ENCODE measurements around the gene SLC15A4.

The SLC15A4 gene

DNA sequence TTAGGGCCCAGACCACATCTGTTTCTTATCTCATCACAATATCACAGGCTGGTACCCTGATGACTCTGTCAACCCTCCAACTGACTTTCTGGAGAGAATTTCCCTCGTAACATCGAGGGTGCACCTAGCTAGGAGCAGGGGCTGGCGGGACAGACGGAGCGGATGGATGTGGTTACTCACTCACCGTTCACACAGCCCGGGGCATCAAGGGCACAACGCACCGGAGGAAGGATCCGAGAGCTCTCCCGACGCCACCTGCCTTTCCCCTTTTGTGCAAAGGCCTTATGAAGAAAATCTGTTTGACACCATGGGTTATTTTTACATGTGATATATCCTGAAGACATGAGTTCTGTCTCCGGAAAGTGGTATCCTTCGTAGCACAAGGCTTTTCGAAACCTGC is 31.4 kb downstream of the SLC15A4 start:
- no peak overlapping the region for H3K4me3 ChIP-seq (ENCODE audit: low read depth, low read length)
- no peak for TF ChIP-seq CTCF (IDR thresholded peaks at IDR 0.05; ENCODE audit: borderline replicate concordance, insufficient read depth, low read depth, low read length)

DNA sequence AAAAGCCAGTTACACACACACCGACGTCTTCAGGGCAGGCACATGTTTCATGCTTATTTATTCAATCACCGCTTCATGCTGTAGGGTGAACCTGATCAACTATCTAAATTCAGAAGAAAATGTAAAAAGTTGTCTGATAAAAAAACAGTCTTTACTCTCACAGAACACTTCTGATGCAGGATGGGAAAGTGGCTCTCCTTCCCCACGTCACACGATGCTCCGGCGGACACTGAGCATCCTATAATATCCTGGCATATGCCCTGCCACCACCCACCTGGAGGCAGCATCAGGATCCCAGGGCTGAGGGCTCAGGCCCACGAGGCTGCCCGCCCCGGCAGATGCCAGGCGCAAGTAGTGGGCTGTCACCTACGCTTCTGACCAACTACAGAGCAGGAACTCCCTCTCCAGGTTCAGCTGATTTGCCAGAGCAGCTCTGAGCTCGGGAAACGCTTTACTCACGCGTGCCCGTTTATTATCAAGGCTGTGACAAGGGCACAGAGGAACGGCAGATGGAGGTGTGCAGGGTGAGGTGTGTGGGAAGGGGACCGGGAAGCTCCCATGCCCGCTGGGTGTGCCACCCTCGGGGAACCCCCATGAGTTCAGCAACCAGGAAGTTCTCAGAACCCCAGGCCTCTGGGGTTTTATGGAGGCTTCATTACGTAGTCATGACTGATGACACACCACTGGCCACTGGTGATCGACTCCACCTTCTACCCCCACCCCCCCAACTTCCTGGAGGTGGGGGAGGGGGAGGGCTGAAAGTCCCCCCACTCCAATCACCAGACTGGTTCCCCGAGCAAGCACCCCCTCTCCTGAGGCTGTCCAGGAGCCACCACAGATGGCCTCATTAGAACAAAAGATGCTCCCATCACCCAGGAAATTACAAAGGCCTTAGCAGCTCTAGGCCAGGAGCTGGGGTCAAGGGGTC is 32.1 kb downstream of the SLC15A4 start:
- H3K4me3 ChIP-seq (ENCODE audit: low read depth, low read length), result no peak overlapping the region

GRCh38 chr12:128790653-128791373 is 32.9 kb downstream of the SLC15A4 start:
- TF ChIP-seq CTCF (IDR thresholded peaks at IDR 0.05; ENCODE audit: borderline replicate concordance, insufficient read depth, low read depth, low read length), result no peak
- no peak overlapping the region for H3K4me3 ChIP-seq (ENCODE audit: low read depth, low read length)

More for the DNA sequence above, 32.1 kb downstream of the SLC15A4 start:
- no peak for TF ChIP-seq CTCF (IDR thresholded peaks at IDR 0.05; ENCODE audit: borderline replicate concordance, insufficient read depth, low read depth, low read length)

DNA sequence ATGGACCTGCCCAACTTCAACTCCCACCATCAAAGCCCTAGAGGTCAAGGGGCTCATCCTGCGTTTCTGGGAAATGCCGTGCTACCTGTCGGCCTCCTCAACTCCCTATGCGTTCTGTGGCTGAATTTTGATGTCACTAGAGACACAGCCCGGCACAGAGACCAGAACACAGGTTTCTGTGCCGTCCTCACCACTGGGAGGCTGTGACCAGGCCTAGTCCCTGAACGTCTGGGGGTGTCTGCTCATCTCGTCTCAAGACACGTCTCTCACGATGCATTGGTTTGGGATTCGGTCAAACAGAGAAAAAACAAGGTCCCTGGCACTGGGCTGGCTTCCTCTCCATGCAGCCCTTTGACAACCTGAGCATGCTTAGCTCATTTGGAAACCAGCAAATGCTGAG is 33.5 kb downstream of the SLC15A4 start:
- TF ChIP-seq CTCF (IDR thresholded peaks at IDR 0.05; ENCODE audit: borderline replicate concordance, insufficient read depth, low read depth, low read length), result no peak

DNA sequence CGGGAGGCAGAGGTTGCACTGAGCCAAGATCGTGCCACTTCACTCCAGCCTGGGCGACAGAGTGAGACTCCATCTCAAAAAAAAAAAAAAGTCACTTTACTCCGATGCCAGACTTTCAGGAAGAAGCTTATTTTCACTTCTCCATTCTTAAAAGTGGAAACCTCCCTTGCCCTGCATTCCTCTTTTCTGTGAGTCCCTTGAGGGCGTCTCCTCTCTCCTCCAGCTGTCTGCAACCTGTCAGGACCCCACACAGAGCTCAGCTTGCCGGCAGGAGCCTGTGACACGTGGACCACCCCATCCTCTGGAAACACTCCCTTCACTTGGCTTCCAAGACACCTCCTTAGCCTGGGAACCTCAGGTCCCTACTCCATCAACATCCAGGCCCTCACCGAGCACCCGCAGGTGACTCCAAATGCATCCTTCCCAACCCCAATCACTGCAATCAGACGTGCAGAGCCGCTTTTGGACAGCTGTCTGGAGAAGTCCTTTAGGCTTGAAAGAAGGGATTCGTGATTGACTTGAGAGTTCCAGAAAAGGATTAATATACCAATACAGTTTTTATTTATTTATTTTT is 34.3 kb downstream of the SLC15A4 start:
- no peak overlapping the region for H3K4me3 ChIP-seq (ENCODE audit: low read depth, low read length)
- TF ChIP-seq CTCF (IDR thresholded peaks at IDR 0.05; ENCODE audit: borderline replicate concordance, insufficient read depth, low read depth, low read length), result no peak

More for the DNA sequence above, 33.5 kb downstream of the SLC15A4 start:
- H3K4me3 ChIP-seq (ENCODE audit: low read depth, low read length), result no peak overlapping the region

DNA sequence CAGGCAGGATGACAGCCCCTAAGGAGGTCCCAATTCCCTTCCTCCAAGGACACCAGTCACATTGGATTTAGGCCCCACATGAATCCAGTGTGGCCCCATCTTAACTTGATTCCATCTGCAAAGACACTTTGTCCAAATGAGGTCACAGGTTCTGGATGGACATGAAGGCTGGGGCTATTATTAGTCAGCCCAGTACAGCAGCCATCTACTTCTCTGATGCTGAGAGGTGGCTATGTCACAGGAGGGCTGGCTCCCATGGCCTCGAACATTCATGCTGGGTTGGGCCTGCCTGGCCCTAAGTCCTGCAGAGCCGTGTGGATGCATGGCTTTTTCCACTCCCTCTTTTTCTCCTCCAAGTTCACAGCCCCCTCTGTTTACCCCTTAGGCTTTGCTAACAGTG is 35.9 kb downstream of the SLC15A4 start:
- no peak for TF ChIP-seq CTCF (IDR thresholded peaks at IDR 0.05; ENCODE audit: borderline replicate concordance, insufficient read depth, low read depth, low read length)
- no peak overlapping the region for H3K4me3 ChIP-seq (ENCODE audit: low read depth, low read length)
